ENCODE measurements around the gene NACC2. TPM values are rescaled to one million over a fixed set of nuclear protein-coding genes. Genes with fewer than 3 reads are reported as not detected.

The NACC2 gene
- polyA plus RNA-seq, 5 donors, result 3.0 to 6.9 (median 5.0) TPM

DNA sequence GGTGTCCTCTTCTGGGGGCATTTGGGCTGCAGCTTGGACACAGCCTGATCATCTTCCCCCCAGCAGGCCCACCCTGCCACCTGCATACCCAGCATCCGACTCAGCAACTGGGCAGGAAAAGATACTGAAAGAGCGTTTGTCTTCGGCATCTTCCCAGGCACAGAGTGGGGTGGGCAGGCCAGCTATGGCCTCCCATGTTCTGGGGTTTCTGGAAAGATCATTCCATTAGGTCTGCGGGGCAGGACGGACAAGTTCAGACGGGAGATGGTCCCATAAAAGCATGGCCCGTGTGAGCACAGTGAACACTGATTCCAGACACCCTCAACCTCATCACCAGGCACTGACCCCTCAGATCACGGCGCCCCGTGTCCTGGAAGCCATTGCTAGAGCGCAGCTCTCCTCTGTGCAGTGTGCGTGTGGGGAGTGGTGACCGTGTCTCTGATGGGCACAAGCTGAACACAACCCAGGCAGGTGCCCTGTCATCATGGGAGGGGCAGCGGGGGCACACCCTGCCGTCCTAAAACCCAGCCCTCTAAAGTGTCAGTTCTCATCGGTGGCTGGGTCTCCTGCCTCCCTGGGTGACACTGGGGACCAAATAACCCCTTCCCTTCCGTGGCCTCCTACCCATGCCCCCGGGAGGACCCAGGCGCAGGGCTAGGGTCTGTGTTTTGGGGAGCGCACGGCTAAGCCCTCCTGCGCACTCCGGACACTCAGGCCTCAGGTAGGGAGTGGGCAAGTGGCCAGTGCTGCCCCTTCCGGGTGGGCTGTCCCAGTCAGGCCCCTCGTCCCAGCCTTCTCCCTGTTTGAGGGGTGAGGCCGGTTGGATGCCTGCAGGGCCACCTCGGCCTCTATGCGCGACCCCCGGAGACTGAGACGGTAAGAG lies 36.8 kb upstream of the NACC2 start:
- no peak for DNase-seq

DNA sequence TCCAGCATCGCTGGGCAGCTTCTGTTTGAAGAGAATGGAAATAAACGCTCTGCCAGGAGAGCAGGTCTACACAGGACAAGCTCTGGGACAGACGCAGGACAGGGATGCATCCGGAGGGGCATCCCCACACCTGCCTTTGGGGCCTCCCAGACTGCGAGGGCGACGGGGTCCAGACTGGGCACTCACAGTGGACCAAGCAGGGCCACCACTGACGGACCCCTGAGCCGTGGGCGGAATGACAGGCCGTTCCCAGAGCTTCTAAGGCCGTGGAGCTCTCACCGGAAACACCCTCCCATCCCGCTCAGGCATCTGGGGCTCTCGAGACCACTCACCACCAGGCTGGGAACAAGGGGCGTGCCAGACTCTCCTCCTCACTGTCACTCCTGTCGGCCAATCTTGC lies 34.1 kb upstream of the NACC2 start:
- no peak for DNase-seq

DNA sequence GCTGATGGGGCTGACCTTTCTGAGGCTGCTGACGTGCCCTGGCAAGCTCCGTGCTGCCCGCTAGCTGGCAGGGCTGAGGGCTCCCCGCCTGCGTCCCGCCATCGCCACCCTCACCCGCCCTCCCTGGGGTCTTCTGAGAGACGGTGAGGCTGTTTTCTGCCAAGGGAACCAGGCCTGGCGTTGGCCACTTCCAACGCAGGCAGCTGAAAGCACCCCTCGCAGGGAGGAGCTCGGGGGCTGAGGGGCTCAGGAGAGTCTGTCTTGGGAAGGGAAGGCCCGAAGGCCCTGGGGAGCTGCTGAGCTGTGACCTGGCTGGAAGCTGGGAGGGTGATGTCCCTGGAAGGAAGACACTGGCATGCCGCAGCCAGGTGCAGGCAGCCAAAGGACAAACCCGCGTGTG lies 33.3 kb upstream of the NACC2 start:
- no peak for DNase-seq

DNA sequence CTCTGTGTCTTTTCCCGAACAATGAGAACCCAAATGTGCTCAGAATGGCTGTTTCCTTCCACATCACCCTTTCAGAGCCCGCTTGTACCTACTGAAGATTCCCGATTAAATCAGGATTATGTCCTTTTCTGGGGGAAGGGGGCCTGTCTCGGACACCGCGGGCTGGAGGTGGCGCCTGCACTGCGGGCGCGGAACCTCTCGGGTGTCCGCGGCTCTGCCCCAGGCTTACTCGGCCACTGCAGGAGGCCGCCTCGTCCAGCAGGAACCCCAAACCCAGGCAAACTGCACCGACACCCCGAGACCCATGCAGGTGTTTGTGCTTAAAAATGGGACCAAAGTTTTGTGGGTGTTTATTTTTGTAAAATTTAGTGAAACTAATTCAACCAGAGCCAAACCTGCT lies 32.2 kb upstream of the NACC2 start:
- DNase-seq, result no peak

DNA sequence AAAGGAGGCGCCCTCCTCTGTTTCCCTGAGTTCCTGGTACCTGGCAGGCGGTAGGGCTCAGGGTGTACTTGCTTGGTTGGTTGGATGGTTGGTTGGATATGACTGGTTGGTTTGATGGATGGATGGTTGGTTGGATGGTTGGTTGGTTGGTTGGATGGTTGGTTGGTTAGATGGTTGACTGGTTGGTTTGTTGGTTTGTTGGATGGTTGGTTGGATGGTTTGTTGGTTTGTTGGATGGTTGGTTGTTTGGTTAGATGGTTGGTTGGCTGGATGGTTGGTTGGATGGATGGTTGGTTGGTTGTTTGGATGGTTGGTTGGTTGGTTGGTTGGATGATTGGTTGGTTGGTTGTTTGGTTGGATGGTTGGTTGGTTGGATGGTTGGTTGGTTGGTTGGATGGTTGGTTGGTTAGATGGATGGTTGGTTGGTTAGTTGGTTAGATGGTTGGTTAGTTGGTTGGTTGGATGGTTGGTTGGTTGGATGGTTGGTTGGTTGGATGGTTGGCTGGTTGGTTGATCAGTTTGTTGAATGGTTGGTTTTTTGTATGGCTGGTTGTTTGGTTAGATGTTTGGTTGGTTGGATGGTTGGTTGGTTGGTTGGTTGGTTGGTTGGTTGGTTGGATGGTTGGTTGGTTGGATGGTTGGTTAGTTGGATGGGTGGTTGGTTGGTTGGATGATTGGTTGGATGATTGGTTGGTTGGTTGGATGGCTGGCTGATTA lies 30.0 kb upstream of the NACC2 start:
- no peak for DNase-seq

DNA sequence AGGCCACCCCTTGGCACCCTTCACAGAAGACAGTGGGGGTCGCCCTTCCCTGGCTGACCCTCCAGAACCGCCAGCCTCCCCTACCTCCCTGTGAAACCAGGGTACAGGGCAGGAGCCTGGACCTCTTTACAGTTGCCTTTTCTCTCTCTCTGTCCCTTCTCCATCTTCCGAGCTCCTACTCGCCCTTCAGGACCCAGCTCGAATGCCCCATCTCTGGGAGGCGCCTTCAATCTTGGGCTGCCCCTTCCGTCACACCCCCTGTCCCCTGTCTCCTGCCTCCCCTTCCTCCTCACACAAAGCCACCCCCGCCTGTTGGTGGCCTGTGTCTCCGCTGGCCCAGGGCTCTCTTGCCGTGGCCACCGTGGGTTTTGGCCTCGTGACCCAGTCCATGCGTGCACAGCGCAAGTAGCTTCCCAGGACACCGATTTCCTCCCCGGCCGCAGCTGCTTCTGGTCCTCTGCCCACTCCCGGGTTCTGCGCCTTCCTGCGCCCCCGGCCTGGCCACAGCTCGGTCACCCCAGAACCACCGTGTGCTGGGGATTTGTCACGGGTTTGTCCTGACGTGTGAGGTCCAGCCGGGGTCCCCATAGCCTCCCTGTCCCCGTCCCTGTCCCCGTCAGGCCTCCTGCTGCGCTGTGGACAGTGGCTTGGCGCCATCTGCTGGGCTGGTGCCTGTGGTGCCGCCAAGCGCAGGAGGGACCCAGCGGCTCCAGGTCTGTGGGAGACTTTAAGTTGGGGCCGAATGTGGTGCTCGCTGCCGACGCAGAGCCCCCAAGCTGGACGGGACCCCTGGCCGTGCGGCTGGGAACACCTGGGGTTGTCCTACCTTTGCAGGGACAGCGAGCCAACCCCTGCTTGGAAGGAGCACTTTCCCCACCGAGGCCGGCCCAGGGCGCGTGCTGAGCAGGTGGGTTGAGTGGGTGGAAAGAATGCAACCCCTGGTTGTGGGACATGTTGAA lies 27.6 kb upstream of the NACC2 start:
- DNase-seq, result peak; percentile 47 to 48

DNA sequence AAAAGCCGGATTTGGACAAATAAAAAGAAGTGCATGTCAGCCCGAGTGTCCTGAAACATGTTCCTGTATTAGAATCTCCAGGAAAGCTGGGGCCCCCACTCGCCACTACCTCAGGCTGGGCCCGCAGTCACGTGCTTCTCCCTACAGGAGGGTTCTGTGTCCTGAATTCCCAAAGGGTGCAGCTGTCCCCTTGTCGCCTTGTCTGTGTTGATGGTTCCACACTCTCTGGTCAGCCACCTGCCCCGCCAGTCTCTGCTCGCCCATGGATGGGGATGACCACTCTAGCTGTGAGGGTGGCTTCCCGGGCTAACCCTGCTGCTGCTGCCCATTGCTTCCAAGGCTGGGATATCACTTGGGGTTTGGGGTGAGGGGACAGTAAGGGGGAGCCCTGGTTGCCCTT lies 26.7 kb upstream of the NACC2 start:
- no peak for DNase-seq

DNA sequence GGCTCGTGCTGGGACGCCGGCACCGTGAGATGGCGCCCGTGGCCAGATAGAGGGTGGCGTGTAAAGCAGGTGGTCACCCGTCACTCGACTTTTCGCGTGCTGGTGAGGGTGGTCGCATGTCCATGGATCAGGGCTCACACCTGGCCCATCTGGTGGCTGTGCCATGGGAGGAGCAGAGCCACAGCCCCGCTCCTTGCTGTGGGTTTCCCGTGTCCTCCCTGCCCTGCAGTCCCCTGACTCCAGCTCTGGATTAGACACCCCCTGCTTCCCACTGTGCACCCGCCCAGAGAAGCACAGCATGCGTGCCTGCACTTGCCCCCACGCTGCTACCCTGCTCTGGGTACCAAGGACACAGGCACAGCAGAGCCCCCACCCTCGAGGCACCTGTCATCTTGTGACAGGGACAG lies 25.4 kb upstream of the NACC2 start:
- DNase-seq, result no peak

DNA sequence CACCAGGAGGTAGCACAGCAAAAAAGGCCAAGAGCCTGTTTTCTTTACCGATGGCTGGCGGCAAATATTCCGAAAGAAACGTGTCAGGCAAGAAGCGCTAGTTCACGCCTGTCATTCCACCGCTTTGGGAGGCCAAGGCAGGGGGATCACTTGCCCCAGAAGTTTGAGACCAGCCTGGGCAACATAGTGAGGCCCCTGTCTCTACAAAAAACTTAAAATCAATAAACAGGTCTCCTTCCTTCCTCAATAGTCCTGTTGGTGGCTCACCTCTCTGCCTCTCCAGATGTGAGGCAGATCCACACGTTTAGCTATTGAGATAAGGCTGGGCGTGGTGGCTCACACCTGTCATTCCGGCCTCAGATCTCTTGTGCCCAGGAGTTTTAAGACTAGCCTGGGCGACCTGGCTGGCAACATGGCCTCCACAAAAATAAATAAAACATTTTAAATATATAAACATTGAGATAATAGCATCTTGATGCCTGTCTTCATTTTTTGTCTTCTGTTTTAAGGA lies 24.8 kb upstream of the NACC2 start:
- DNase-seq, result no peak

DNA sequence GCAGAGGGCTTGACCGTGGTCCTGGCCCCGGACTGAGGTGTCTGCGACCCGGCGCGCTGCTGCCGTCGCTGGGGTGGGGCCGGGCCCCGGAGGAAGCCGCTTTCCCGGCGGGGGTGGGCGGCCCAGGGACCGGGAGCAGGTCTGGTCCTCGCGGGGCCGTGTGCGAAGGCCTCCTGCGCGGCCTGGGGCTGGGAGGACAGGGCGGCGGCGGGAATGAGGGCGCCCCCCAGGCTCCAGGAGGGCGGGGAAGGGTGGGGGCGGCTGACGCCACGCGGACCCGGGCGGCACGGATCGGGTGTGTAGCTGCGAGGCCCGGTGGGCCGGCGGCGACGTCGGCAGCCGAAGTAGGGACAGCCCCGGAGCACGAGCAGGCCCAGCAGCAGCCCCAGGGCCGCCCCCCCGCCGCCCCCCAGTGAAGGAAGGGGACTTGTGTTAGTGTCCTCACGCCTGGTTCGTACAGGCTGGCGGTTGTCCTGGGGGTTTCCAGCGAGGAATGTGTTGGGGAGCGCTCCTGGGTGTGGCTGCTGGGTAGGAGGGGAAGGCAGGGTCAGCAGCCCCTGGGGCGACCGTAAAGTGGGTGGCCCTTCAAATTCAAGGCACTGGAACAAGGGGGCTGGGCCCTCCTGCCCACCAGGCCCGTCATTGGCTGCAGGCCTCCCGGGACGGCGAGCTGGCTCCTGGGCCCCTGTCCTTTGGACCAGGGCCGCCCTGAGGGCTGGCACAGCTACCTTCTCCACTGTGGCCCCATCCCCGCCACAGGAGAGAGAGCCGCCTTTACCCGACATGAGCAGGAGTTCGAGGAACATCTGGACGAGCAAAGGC lies 24.2 kb upstream of the NACC2 start:
- DNase-seq, result peak in 1 of 2 donors; percentile 51

DNA sequence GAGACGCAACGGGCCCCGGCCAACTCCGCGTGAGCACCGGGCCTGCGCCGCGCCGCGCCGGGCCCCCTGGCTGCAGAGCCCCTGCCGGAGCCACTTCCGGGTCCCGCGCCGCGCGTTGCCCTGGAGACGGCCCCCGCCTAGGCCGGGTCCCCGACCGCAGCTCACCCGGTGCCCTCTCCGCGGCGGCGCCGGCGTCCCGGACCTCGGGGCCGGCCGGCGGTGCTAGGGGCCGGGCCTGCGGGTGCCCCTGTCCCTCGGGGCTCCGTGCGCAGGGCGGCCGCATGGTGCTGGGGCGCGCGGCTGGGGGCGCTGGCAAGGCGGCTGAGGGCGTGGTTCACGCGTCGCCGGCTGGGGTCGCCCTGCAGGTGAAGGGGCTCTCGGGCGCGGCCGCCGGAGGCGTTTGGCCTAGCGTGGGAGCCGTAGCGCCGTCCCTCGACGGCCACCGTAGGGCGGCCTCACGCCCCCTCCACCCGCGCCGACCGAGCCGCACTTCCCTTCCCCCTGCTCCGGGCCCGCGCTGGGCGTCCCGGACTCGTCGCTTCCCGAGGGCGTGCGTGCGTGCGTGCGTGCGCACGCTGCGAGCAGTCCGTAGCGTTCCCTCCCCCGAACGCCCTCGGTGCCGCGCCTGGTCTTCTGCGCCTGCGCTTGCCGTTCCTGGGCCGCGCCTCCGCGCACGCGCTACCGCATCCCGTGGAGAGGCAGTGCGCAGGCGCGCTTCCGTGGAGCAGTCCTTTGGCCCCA lies 23.4 kb upstream of the NACC2 start, which contains the start of gene TMEM250:
TSS of gene TMEM250 (minus strand) at position 556 of the 741 bp plus-strand sequence. CDS start 1,975 bp downstream, outside the sequence.
- DNase-seq, result peak; percentile 98 to 99

DNA sequence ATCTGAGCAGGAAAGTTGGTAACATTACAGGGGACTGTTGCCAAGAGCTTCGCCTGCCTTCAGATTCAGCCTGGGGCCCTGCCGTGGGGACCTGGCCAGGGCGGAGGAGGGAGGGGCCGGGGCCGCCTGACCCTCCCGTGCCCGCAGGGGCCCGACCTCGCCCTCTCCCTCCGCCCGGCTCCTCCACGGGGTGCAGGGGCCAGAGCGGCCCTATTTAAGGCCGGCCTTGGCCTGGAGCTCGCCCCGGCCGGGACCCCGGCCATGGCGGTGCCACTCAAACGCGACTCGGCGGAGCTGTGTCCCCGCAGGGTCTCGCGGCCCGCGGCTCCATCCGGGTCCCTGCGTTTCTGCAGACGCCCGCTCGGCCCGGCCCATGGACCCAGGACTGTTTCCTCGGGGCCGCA lies 22.8 kb upstream of the NACC2 start:
- no peak for DNase-seq

DNA sequence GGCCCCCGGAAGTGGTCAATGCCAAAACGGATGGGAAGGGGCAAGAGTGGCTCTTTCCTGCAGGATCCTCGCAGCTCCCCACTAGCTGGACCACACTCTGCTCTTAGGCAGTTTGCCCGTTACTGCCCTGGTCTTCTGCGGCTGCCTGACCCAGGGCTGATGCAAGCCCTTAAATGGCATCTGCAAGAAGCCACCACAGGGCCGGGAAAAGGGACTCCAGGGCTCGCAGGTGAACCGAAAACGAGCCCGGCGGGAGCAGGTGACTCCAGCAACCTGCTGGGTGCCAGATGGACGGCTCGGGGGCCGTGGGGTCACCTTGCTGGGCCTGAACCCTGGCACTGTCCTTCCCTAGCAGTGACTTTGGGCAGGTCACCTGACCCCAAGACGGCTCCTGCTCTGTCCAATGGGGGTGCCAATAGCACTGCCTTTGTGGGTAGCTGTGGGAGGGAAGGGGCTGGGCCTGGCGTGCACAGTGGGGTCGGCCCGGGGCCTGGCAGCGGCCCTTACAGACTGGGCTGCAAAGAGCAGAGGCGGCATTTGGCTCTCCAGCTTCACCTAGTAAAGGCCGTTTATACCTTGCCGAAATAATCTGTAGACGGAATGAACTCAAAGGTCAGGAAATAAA lies 22.3 kb upstream of the NACC2 start:
- no peak for DNase-seq

DNA sequence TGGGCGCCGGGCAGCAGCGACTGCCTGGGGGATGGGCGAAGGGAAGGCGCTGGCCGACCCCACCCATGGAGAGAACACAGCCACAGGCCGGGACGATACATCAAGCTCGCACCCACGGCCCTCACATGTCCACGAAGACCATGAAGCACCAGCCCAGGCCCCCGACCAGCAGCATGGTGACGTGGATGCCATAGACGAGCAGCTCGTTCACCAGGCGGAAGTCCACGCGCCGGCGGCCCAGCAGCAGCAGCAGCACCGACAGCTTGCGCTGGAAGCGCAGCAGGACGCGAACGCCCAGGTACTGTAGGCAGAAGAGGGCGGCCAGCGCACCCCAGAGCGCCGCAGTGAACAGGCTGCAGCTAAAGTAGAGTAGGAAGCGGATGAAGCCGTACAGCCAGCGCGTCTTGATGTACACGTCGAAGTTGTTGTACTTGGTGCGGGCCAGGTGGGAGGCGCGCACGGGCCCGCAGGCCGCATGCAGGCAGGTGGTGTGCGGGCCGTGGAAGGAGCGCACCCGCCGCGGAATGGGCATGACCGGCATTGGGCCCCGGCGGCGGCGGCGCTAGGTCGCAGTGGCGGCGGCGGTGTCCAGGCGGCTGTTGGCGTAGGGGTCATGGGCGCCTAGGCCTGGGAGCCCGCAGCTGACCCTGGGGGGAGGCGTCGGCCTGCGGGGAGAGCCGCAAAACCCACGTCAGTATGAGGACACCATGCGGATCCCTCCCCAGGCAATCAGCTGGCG lies 21.4 kb upstream of the NACC2 start:
- DNase-seq, result no peak

DNA sequence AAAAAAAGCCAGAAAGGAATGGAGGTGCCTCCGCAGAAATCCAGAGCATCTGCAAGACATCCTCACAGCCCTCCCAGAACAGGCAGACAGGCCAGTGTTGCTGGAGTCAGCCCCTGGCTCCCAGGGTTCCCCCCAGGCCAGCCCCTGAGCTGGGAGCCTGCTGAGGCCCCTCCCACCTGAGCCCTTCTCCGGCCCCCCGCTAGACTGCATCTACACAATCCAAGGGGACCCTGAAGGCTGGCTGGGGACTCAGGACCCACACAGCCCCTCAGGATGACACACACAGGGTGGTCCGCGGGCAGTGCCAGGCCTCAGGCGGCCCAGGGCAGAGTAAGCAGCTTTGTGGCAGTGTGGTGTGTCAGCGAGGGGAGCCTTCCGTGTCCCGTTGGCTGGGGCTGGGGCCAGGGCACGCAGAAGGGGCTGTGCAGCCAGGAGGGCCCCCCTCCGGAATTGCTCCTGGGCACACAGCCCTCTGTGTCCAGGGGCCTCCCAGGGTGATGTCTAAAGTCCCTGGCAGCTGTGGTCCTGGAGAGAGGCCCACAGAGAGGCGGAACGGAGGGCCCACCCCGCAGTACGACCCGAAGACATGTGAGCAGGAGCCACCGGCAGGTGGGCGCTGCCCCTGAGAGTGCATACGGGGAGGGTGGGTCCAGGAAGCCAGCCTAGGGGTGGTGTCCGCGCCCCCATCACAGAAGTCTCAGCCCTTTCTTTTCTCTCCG lies 20.7 kb upstream of the NACC2 start:
- no peak for DNase-seq

DNA sequence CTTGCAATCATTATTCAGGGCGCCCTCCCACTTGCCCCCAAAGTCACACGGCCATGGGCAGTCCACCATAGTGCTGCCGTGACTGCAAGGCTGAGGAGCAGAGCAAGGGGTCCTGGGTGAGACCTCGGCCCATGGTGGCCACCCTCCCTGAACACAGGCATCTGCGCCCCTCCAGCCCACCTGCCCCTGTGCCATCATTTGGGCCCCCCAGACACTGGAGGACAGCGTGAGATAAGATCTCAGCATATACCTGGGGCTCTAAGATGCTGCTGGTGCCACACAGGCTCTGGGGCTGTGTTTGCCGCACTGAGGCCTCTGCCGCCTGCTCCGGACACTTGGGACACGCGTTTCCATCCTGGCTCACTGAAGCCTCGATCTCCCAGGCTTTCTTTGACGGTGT lies 20.1 kb upstream of the NACC2 start:
- DNase-seq, result no peak

DNA sequence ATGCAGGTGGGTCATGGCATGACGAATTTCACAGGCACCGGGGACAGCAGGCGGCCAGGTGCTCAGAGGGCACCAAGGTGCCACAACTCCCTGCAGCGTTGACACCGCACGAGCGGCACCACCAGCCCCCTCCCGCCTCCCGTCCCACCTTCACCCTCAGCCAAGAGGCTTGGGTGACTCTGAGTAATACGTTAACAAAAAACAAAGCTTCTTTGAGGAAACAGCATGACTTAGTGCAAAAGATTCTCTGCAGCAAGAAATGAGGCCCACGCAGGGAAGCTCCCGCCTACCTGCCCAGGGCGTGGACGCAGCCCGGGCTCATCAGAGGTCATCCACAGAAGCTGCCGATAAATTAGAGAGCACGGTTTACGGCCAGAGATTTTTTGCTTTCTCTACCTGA lies 19.5 kb upstream of the NACC2 start:
- DNase-seq, result no peak

DNA sequence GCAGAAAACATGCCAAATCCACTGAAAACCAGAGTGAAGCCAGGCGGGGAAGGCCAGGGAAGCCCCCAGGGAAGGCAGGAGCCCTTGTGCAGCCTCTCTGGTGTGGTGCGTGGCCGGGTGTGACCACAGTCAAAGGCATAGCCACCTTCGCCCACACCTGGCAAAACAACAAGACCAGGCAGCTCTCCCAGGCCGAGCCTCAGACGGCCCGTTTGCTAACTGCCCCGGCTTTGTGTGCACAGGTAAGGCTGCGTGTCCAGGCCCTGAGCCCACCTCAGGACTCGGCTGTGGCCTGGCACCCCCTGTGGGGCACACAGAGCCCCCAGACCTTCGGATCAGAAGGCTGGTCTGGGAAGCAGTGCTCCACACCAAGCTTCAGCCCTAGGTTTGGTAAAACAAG lies 17.5 kb upstream of the NACC2 start:
- no peak for DNase-seq

Data from right lung (tissue), 5 donors.